Nephron progenitor cell (in vitro differentiated cells): Measurements from ENCODE around the gene SBF1.
A peak's percentile ranks its signal among the peaks of the same experiment; 100 is the strongest.
"Not testable (repeated sequence)": the region's sequence is repeated elsewhere in the genome, so short reads cannot be mapped to it uniquely, and the experiment has no call there.

Experiments used
- DNase-seq: peaks from one replicate; pipeline ENCODE4 v3.0.0; 2021
- H3K27ac Mint-ChIP-seq: 2 replicates; pipeline ENCODE4 v1.8.0; 2021; ENCODE audit warnings: mild to moderate bottlenecking, moderate library complexity, mixed read lengths
- H3K27me3 Mint-ChIP-seq: 2 replicates; pipeline ENCODE4 v1.8.0; 2021; ENCODE audit warnings: mild to moderate bottlenecking, low read depth, mixed read lengths; ENCODE audit not compliant: poor library complexity
- H3K36me3 Mint-ChIP-seq: 2 replicates; pipeline ENCODE4 v1.8.0; 2021; ENCODE audit warnings: low read depth, mixed read lengths
- H3K4me1 Mint-ChIP-seq: 2 replicates; pipeline ENCODE4 v1.8.0; 2021; ENCODE audit warnings: mixed read lengths
- H3K4me3 Mint-ChIP-seq: 2 replicates; pipeline ENCODE4 v1.8.0; 2021; ENCODE audit warnings: mild to moderate bottlenecking, moderate library complexity, mixed read lengths
- H3K9me3 Mint-ChIP-seq: 2 replicates; pipeline ENCODE4 v1.8.0; 2021; ENCODE audit warnings: mild to moderate bottlenecking, moderate library complexity, mixed read lengths
- TF ChIP-seq, protein P1 (sequence below): fragments of 200-600 bp; sonication (generic); IDR thresholded peaks from 2 replicates; pipeline ENCODE4 v1.5.0; 2021; ENCODE audit warnings: antibody characterized with exemption

Gene SBF1

DNA sequence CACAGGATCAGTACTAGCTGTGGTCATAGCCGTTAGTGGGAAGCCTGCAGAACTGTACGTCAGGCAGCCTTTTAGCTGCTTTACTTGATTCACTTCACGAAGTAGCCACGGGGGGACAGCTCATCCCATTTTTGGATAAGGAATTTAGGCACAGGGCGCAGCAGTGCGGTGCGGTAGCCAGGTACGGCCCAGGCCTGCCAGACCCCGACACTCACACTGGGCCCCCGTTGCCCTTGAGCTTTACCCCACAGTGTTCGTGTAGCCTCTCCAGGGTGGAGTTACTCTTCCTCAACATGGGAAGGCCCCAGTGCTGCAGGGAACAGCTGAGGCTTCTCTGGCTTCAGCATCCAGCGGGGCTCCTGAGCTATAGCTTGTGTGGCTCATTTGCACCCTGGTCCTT, 59.4 kb downstream of the SBF1 start:
- no peak overlapping the region for H3K27ac Mint-ChIP-seq
- TF ChIP-seq, protein P1, sequence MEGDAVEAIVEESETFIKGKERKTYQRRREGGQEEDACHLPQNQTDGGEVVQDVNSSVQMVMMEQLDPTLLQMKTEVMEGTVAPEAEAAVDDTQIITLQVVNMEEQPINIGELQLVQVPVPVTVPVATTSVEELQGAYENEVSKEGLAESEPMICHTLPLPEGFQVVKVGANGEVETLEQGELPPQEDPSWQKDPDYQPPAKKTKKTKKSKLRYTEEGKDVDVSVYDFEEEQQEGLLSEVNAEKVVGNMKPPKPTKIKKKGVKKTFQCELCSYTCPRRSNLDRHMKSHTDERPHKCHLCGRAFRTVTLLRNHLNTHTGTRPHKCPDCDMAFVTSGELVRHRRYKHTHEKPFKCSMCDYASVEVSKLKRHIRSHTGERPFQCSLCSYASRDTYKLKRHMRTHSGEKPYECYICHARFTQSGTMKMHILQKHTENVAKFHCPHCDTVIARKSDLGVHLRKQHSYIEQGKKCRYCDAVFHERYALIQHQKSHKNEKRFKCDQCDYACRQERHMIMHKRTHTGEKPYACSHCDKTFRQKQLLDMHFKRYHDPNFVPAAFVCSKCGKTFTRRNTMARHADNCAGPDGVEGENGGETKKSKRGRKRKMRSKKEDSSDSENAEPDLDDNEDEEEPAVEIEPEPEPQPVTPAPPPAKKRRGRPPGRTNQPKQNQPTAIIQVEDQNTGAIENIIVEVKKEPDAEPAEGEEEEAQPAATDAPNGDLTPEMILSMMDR = no peak
- peaks cover 4% of the 10 kb centered on the region for H3K27me3 Mint-ChIP-seq
- DNase-seq = no peak
- peaks cover 38% of the 10 kb centered on the region for H3K36me3 Mint-ChIP-seq
- H3K9me3 Mint-ChIP-seq = no peaks in the 10 kb centered on the region
- no peak overlapping the region for H3K4me3 Mint-ChIP-seq
- H3K4me1 Mint-ChIP-seq = no peaks in the 10 kb centered on the region

DNA sequence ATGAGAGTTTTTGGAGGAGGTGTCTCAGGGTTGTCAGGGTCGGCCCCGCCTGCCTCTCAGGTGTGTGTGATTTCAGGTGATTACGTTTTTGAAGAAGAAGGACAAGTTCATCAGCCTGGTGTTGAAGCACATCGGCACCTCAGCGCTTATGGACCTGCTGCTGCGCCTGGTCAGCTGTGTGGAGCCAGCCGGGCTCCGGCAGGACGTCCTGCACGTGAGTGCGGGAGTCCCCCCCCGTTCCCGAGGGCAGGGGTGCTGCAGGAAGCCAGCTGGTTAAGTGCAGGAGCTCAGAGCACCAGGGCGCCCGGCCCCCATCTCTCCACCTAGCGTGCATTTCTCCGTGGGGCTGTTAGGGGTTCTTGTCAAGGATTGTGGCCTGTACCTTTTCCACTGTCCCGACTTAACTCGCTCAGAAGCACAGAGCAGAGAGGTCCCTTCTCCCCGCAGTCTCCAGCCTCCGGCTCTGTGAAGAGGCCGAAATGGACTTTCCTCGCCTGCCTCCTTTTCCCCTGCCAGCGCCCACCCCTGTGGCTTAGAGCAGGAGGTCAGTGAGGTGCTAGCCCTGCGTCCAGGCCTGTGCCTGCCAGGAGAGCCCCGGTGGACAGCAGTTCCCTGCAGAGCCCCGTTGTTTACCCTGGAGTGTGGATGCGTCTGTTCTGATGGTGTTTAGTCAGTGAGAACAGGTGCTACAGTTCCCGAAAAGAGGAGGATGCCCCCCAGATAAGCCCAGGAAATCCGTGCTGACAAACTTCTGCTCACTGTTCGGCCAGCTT, 60.2 kb downstream of the SBF1 start:
- TF ChIP-seq, protein P1 = no peak
- Mint-ChIP-seq H3K36me3 (peaks cover 32% of the 10 kb centered on the region), H3K27me3 (no peaks in the 10 kb centered on the region), H3K27ac (peak overlapping the region; percentile 81), H3K4me1 (no peaks in the 10 kb centered on the region), H3K4me3 (no peak overlapping the region), H3K9me3 (no peaks in the 10 kb centered on the region)
- DNase-seq = no peak

DNA sequence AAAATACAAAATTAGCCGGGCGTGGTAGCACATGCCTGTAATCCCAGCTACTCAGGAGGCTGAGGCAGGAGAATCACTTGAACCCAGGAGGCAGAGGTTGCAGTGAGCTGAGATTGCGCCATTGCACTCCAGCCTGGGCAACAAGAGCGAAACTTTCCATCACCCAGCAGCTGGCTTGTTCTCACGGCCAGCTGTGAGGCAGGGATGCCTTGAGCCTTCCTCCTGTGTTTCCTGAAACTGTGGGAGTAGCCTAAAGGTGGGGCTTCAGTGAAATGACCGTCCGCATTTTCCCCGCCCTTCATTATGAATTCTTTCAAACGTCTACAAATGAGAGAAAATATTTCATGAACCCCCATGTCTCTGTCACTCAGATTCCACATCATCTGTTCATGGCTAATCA, 65.9 kb downstream of the SBF1 start:
- DNase-seq, H3K4me1 Mint-ChIP-seq, H3K9me3 Mint-ChIP-seq, H3K27ac Mint-ChIP-seq, H3K27me3 Mint-ChIP-seq, H3K4me3 Mint-ChIP-seq: not testable (repeated sequence)
- peaks cover 37% of the 10 kb centered on the region for H3K36me3 Mint-ChIP-seq

DNA sequence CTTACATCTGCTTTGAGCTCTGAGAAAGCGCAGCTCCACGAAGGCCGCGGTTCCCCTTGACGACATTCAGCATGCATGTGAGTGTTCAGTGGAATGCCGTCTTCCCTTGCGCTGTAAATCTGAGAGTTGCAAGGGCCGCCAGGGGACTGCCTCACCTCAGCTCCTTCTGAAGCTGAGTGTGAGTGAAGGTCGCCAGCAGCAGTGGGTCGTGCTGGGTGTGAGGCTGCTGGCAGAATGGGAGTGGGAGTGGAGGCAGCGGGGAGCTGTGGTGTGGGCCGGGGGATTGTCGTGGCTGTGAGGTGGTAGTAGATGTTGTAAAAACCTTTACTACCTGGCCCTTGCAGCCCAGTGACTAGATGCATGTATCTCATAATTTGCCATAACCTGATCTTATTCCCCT, 66.5 kb downstream of the SBF1 start:
- Mint-ChIP-seq H3K9me3 (no peaks in the 10 kb centered on the region), H3K27ac (peak overlapping the region; percentile 16)

DNA sequence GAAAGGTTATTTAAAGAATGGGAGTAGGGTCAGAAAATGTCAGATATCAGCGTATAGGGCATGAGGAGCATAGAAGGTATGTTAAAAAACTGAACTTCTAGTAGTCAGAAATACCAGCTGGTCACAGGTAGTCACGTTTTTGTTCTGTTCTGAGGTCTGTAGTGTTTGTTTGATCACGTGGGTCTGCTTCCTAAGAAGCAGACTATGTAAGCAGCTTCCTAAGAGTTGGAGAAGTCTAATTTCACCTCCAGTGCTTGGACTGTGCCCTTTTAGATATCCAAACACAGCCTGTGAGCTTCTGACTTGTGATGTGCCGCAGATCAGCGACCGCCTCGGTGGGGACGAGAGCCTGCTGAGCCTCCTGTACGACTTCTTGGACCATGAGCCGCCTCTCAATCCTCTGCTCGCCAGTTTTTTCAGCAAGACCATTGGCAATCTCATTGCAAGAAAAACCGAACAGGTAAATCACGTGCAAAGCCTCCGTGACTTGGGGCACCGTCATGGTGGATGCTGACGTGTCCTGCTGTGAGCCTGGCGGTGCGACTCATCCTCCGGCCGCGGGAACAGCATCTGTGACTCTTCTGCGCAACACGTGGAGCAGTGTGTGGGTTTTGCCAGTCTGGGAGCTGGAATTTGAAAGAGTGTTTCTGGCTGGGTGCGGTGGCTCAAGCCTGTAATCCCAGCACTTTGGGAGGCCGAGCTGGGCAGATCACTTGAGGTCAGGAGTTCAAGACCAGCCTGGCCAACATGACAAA, 68.2 kb downstream of the SBF1 start:
- Mint-ChIP-seq H3K27ac (peak overlapping the region; percentile 90), H3K4me3 (no peak overlapping the region), H3K36me3 (peaks cover 48% of the 10 kb centered on the region), H3K27me3 (no peaks in the 10 kb centered on the region), H3K4me1 (peaks cover 12% of the 10 kb centered on the region), H3K9me3 (no peaks in the 10 kb centered on the region)
- TF ChIP-seq, protein P1 = no peak
- no peak for DNase-seq

More for the DNA sequence above, 66.5 kb downstream of the SBF1 start:
- Mint-ChIP-seq H3K4me1 (peaks cover 4% of the 10 kb centered on the region), H3K36me3 (peaks cover 34% of the 10 kb centered on the region), H3K4me3 (no peak overlapping the region), H3K27me3 (no peaks in the 10 kb centered on the region)
- TF ChIP-seq, protein P1 = no peak
- no peak for DNase-seq

DNA sequence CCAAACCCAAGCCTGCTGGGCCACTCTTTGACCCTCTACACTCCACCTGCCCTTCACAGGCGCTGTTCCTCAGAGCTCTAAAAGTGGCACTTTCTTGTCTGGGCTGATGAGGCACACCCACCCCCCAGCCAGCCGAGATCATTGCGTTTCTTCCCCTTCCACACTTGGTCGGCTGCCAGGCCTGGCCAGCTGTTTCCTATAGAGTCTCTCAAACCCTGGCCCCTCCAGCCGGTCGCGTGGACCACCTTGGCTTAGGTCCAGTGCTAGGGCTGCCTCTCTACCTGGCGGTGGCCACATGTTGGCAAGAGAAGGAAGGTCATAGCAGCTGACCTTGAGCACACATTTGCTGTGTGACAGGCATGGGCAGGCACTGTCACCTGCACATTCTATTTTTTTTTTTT, 71.1 kb downstream of the SBF1 start:
- TF ChIP-seq, protein P1 = no peak
- no peak for DNase-seq
- H3K9me3 Mint-ChIP-seq = no peaks in the 10 kb centered on the region
- peaks cover 34% of the 10 kb centered on the region for H3K4me1 Mint-ChIP-seq
- peak overlapping the region; percentile 61 for H3K27ac Mint-ChIP-seq
- H3K4me3 Mint-ChIP-seq = no peak overlapping the region
- H3K27me3 Mint-ChIP-seq = no peaks in the 10 kb centered on the region
- H3K36me3 Mint-ChIP-seq = peaks cover 56% of the 10 kb centered on the region
